ENCODE measurements around the gene NSUN2. TPM values are rescaled to one million over a fixed set of nuclear protein-coding genes. Genes with fewer than 3 reads are reported as not detected.

The NSUN2 gene
- total and polyA plus RNA-seq, 4 donors, result 36.6 to 52.7 (median 44.1) TPM

- Histone ChIP-seq H3K27ac (ENCODE audit: low read depth in 1 of 2, low read length in 1 of 2) (no peak overlapping the region), H3K27me3 (ENCODE audit: control insufficient read depth in 3 of 3, insufficient read depth in 3 of 3, low read length in 2 of 3) (no peaks in the 10 kb centered on the region), H3K4me3 (no peak overlapping the region), H3K36me3 (ENCODE audit: control insufficient read depth in 4 of 4, insufficient read depth in 4 of 4, low read length in 4 of 4) (no peaks in the 10 kb centered on the region), H3K4me1 (ENCODE audit: control insufficient read depth in 5 of 5, insufficient read depth in 5 of 5, low read length in 5 of 5) (no peaks in the 10 kb centered on the region), H3K9me3 (ENCODE audit: control insufficient read depth in 4 of 4, insufficient read depth in 3 of 4, low read length in 3 of 4) (peaks cover 0 to 3% (median 1%) of the 10 kb centered on the region in 4 donors), H3K9ac (ENCODE audit: insufficient read depth in 1 of 2, low read length in 2 of 2) (no peak overlapping the region)
- ATAC-seq (ENCODE audit: insufficient read depth, low FRiP score), result no peak
- DNase-seq, result no peak
- WGBS, 2 donors, result 81 to 83% methylated on average over 8 of the region's 8 CpGs
- no peak for TF ChIP-seq CTCF (IDR thresholded peaks at IDR 0.05; ENCODE audit: control extremely low read depth, extremely low read depth)
Measured at GRCh38 chr5:6556089-6556801, 76.6 kb downstream of the NSUN2 start.

GRCh38 chr5:6554812-6555211 lies 78.0 kb downstream of the NSUN2 start:
- ATAC-seq (ENCODE audit: insufficient read depth, low FRiP score), result no peak

GRCh38 chr5:6553972-6554371 lies 78.9 kb downstream of the NSUN2 start:
- DNase-seq, result no peak
- no peaks in the 10 kb centered on the region for H3K36me3 ChIP-seq (ENCODE audit: control insufficient read depth in 4 of 4, insufficient read depth in 4 of 4, low read length in 4 of 4)
- ATAC-seq (ENCODE audit: insufficient read depth, low FRiP score), result no peak

More at GRCh38 chr5:6554812-6555211, 78.0 kb downstream of the NSUN2 start:
- H3K4me3 ChIP-seq, result no peak overlapping the region
- no peak for DNase-seq
- peaks cover 0 to 3% (median 1%) of the 10 kb centered on the region in 4 donors for H3K9me3 ChIP-seq (ENCODE audit: control insufficient read depth in 4 of 4, insufficient read depth in 3 of 4, low read length in 3 of 4)
- WGBS, 2 donors, result 62 to 86% methylated on average over 4 of the region's 4 CpGs
- no peak for TF ChIP-seq CTCF (IDR thresholded peaks at IDR 0.05; ENCODE audit: control extremely low read depth, extremely low read depth)
- no peak overlapping the region for H3K9ac ChIP-seq (ENCODE audit: insufficient read depth in 1 of 2, low read length in 2 of 2)
- H3K36me3 ChIP-seq (ENCODE audit: control insufficient read depth in 4 of 4, insufficient read depth in 4 of 4, low read length in 4 of 4), result no peaks in the 10 kb centered on the region
- no peaks in the 10 kb centered on the region for H3K4me1 ChIP-seq (ENCODE audit: control insufficient read depth in 5 of 5, insufficient read depth in 5 of 5, low read length in 5 of 5)
- no peaks in the 10 kb centered on the region for H3K27me3 ChIP-seq (ENCODE audit: control insufficient read depth in 3 of 3, insufficient read depth in 3 of 3, low read length in 2 of 3)
- H3K27ac ChIP-seq (ENCODE audit: low read depth in 1 of 2, low read length in 1 of 2), result no peak overlapping the region

More at GRCh38 chr5:6553972-6554371, 78.9 kb downstream of the NSUN2 start:
- H3K27me3 ChIP-seq (ENCODE audit: control insufficient read depth in 3 of 3, insufficient read depth in 3 of 3, low read length in 2 of 3), result no peaks in the 10 kb centered on the region
- no peak overlapping the region for H3K27ac ChIP-seq (ENCODE audit: low read depth in 1 of 2, low read length in 1 of 2)
- H3K4me3 ChIP-seq, result no peak overlapping the region
- TF ChIP-seq CTCF (IDR thresholded peaks at IDR 0.05; ENCODE audit: control extremely low read depth, extremely low read depth), result no peak
- H3K9me3 ChIP-seq (ENCODE audit: control insufficient read depth in 4 of 4, insufficient read depth in 3 of 4, low read length in 3 of 4), result peaks cover 0 to 3% (median 1%) of the 10 kb centered on the region in 4 donors
- no peaks in the 10 kb centered on the region for H3K4me1 ChIP-seq (ENCODE audit: control insufficient read depth in 5 of 5, insufficient read depth in 5 of 5, low read length in 5 of 5)
- H3K9ac ChIP-seq (ENCODE audit: insufficient read depth in 1 of 2, low read length in 2 of 2), result no peak overlapping the region
- 70 to 79% methylated on average over 11 of the region's 11 CpGs for WGBS, 2 donors
